H9 (cell line): Measurements from ENCODE around the gene INVS. TPM values are rescaled to one million over a fixed set of nuclear protein-coding genes. Genes with fewer than 3 reads are reported as not detected.

ENCODE experiments used
- DNase-seq: peaks from one replicate; pipeline ENCODE4 v3.0.0-alpha.2; 2017
- H2AFZ ChIP-seq: one replicate; pipeline ENCODE4 v1.6.1; 2013; ENCODE audit warnings: mild to moderate bottlenecking, low read length, control low read depth, moderate library complexity
- H2AK5ac ChIP-seq: 2 replicates; pipeline ENCODE4 v1.6.1; 2013; ENCODE audit warnings: low read length, control low read depth, mixed read lengths; ENCODE audit not compliant: insufficient read length
- H2BK120ac ChIP-seq: one replicate; pipeline ENCODE4 v1.6.1; 2013; ENCODE audit warnings: low read depth, mild to moderate bottlenecking, low read length, control low read depth, inconsistent platforms; ENCODE audit not compliant: poor library complexity, severe bottlenecking
- H2BK12ac ChIP-seq: 2 replicates; pipeline ENCODE4 v1.6.1; 2013; ENCODE audit warnings: low read length, control low read depth, mixed read lengths, low read depth; ENCODE audit not compliant: insufficient read length
- H2BK15ac ChIP-seq: 2 replicates; pipeline ENCODE4 v1.6.1; 2013; ENCODE audit warnings: low read depth, low read length, control low read depth
- H2BK20ac ChIP-seq: one replicate; pipeline ENCODE4 v1.6.1; 2013; ENCODE audit warnings: low read depth, mild to moderate bottlenecking, low read length, control low read depth, inconsistent platforms; ENCODE audit not compliant: poor library complexity, severe bottlenecking
- H2BK5ac ChIP-seq: 2 replicates; pipeline ENCODE4 v1.6.1; 2013; ENCODE audit warnings: low read length, control low read depth, mixed read lengths; ENCODE audit not compliant: insufficient read length
- H3K14ac ChIP-seq: 2 replicates; pipeline ENCODE4 v1.6.1; 2013; ENCODE audit warnings: low read length, control low read depth; ENCODE audit not compliant: insufficient read depth
- H3K18ac ChIP-seq: 2 replicates; pipeline ENCODE4 v1.6.1; 2013; ENCODE audit warnings: low read depth, mild to moderate bottlenecking, mixed read lengths, low read length, control low read depth; ENCODE audit not compliant: insufficient read length
- H3K23ac ChIP-seq: 2 replicates; pipeline ENCODE4 v1.6.1; 2013; ENCODE audit warnings: low read length, control low read depth, mixed read lengths, low read depth; ENCODE audit not compliant: insufficient read length
- H3K23me2 ChIP-seq: 2 replicates; pipeline ENCODE4 v1.6.1; 2013; ENCODE audit warnings: low read depth, mild to moderate bottlenecking, mixed read lengths, low read length, control low read depth; ENCODE audit not compliant: insufficient read length, poor library complexity, severe bottlenecking
- H3K27ac ChIP-seq: 2 replicates; pipeline ENCODE4 v1.5.1; 2013; ENCODE audit warnings: low read length, control low read depth, mixed read lengths, low read depth; ENCODE audit not compliant: insufficient read length
- H3K27me3 ChIP-seq: 2 replicates; pipeline ENCODE4 v1.6.1; 2013; ENCODE audit warnings: low read length, control low read depth, inconsistent platforms; ENCODE audit not compliant: insufficient read depth
- H3K4ac ChIP-seq: 2 replicates; pipeline ENCODE4 v1.6.1; 2013; ENCODE audit warnings: low read depth, mild to moderate bottlenecking, control low read depth, inconsistent platforms, low read length, moderate library complexity
- H3K4me1 ChIP-seq: 2 replicates; pipeline ENCODE4 v1.6.1; 2013; ENCODE audit warnings: low read length, control low read depth, inconsistent platforms; ENCODE audit not compliant: insufficient read depth
- H3K4me2 ChIP-seq: 2 replicates; pipeline ENCODE4 v1.6.1; 2013; ENCODE audit warnings: low read length, control low read depth, mixed read lengths; ENCODE audit not compliant: insufficient read length, insufficient read depth
- H3K56ac ChIP-seq: 2 replicates; pipeline ENCODE4 v1.6.1; 2013; ENCODE audit warnings: low read depth, mild to moderate bottlenecking, mixed read lengths, low read length, control low read depth; ENCODE audit not compliant: insufficient read length
- H3K79me1 ChIP-seq: 2 replicates; pipeline ENCODE4 v1.6.1; 2013; ENCODE audit warnings: low read depth, mild to moderate bottlenecking, moderate library complexity, low read length, control low read depth, inconsistent platforms; ENCODE audit not compliant: insufficient read depth, poor library complexity, severe bottlenecking
- H3K79me2 ChIP-seq: 2 replicates; pipeline ENCODE4 v1.6.1; 2013; ENCODE audit warnings: low read length, control low read depth, inconsistent platforms; ENCODE audit not compliant: insufficient read depth
- H3K9ac ChIP-seq: 2 replicates; pipeline ENCODE4 v1.6.1; 2013; ENCODE audit warnings: low read length, control low read depth, mixed read lengths; ENCODE audit not compliant: insufficient read length; ENCODE audit errors: extremely low read depth
- H3K9me3 ChIP-seq: one replicate; pipeline ENCODE4 v1.6.1; 2013; ENCODE audit warnings: low read depth, low read length, inconsistent platforms; ENCODE audit not compliant: control insufficient read depth
- H3T11ph ChIP-seq: one replicate; pipeline ENCODE4 v1.6.1; 2013; ENCODE audit warnings: mild to moderate bottlenecking, low read length, control low read depth, inconsistent platforms
- H4K20me1 ChIP-seq: one replicate; pipeline ENCODE4 v1.6.1; 2013; ENCODE audit not compliant: control insufficient read depth, insufficient read length, insufficient read depth
- H4K5ac ChIP-seq: 2 replicates; pipeline ENCODE4 v1.6.1; 2013; ENCODE audit warnings: low read depth, mild to moderate bottlenecking, mixed read lengths, low read length, control low read depth; ENCODE audit not compliant: insufficient read length
- H4K8ac ChIP-seq: replicated peaks from 2 replicates; pipeline ENCODE4 v1.6.1; 2013; ENCODE audit warnings: low read length, control low read depth, mixed read lengths, low read depth; ENCODE audit not compliant: insufficient read length
- H4K91ac ChIP-seq: 2 replicates; pipeline ENCODE4 v1.6.1; 2013; ENCODE audit warnings: low read depth, mild to moderate bottlenecking, moderate library complexity, mixed read lengths, low read length, control low read depth; ENCODE audit not compliant: insufficient read length
- H3K27ac Mint-ChIP-seq, 3 experiments: 2 replicates in 2 of 3; 3 replicates in 1 of 3; pipeline ENCODE4 v1.8.0; 2020 to 2021; ENCODE audit warnings: mixed read lengths in 3 of 3, mild to moderate bottlenecking in 1 of 3, moderate library complexity in 1 of 3
- H3K27me3 Mint-ChIP-seq: 2 replicates; pipeline ENCODE4 v1.8.0; 2021; ENCODE audit warnings: low read depth, mild to moderate bottlenecking, moderate library complexity, mixed read lengths
- H3K36me3 Mint-ChIP-seq, 3 experiments: 2 replicates in 2 of 3; 3 replicates in 1 of 3; pipeline ENCODE4 v1.8.0; 2020 to 2021; ENCODE audit warnings: low read depth in 3 of 3, mixed read lengths in 3 of 3; ENCODE audit not compliant: insufficient read depth in 1 of 3
- H3K4me1 Mint-ChIP-seq, 2 experiments: 2 replicates each; pipeline ENCODE4 v1.8.0; 2020; ENCODE audit warnings: mixed read lengths in 2 of 2
- H3K4me3 Mint-ChIP-seq, 2 experiments: 2 replicates in 1 of 2; 3 replicates in 1 of 2; pipeline ENCODE4 v1.8.0; 2020 to 2021; ENCODE audit warnings: mild to moderate bottlenecking in 2 of 2, mixed read lengths in 2 of 2, moderate library complexity in 1 of 2
- H3K9me3 Mint-ChIP-seq, 2 experiments: 2 replicates in 1 of 2; 3 replicates in 1 of 2; pipeline ENCODE4 v1.8.0; 2020; ENCODE audit warnings: mild to moderate bottlenecking in 2 of 2, mixed read lengths in 2 of 2, moderate library complexity in 1 of 2
- CTCF ChIP-seq: fragments of 200-600 bp; sonication (generic); conservative IDR thresholded peaks from 3 replicates; pipeline ENCODE4 v1.8.0; 2021; ENCODE audit warnings: antibody characterized with exemption, mild to moderate bottlenecking
- WGBS: extraction: QIAGEN DNeasy Blood & Tissue Kit; methylation state at CpG from one replicate; pipeline ENCODE4 v1.1.7; 2013; ENCODE audit warnings: missing lambda C conversion rate, low lambda C conversion rate, mixed read lengths; ENCODE audit not compliant: insufficient read length; ENCODE audit errors: extremely low coverage; 5-methylcytosine and 5-hydroxymethylcytosine counted together
- total RNA-seq: library from RNA; stranded (reverse); gene quantifications from 2 replicates; pipeline ENCODE4 v1.2.1, GENCODE V29; 2021

Gene INVS
- total RNA-seq, 1 experiment from 2014 or later: 7.5 TPM

GRCh38 chr9:100290714-100291113 lies 191.7 kb downstream of the INVS start:
- no peak overlapping the region for H2BK120ac ChIP-seq
- no peaks in the 10 kb centered on the region for H3K79me1 ChIP-seq
- no peak overlapping the region for H2BK20ac ChIP-seq
- no peaks in the 10 kb centered on the region for H3K4me1 ChIP-seq
- H3K27me3 ChIP-seq: no peaks in the 10 kb centered on the region
- no peak overlapping the region for H3K9ac ChIP-seq
- DNase-seq: no peak
- H3K14ac ChIP-seq: no peak overlapping the region
- no peak overlapping the region for H3K23ac ChIP-seq
- no peak overlapping the region for H3K56ac ChIP-seq
- TF ChIP-seq CTCF: no peak
- Mint-ChIP-seq H3K4me1 (no peaks in the 10 kb centered on the region), H3K4me3 (no peak overlapping the region), H3K9me3 (peaks cover 3 to 7% of the 10 kb centered on the region in 2 experiments; a peak in 2 of 5 replicates), H3K27me3 (no peaks in the 10 kb centered on the region), H3K27ac (no peak overlapping the region; a peak in 1 of 7 replicates), H3K36me3 (peaks cover 54 to 71% (median 63%) of the 10 kb centered on the region in 3 experiments)
- no CpG with 5 or more reads among the region's 4 CpGs for WGBS
- H3K79me2 ChIP-seq: no peaks in the 10 kb centered on the region
- no peaks in the 10 kb centered on the region for H3K9me3 ChIP-seq
- no peak overlapping the region for H3T11ph ChIP-seq
- no peak overlapping the region for H3K27ac ChIP-seq
- H3K18ac ChIP-seq: no peak overlapping the region
- H2AFZ ChIP-seq: no peak overlapping the region
- no peak overlapping the region for H4K5ac ChIP-seq
- H2BK15ac ChIP-seq: no peak overlapping the region
- no peak overlapping the region for H3K4ac ChIP-seq
- H4K91ac ChIP-seq: no peak overlapping the region
- no peak overlapping the region for H2AK5ac ChIP-seq
- H4K20me1 ChIP-seq: no peaks in the 10 kb centered on the region
- H2BK5ac ChIP-seq: no peak overlapping the region
- no peak overlapping the region for H4K8ac ChIP-seq
- no peak overlapping the region for H3K4me2 ChIP-seq
- H2BK12ac ChIP-seq: no peak overlapping the region
- H3K23me2 ChIP-seq: no peaks in the 10 kb centered on the region
